Measurements from ENCODE around the gene CALHM3. TPM values are rescaled to one million over a fixed set of nuclear protein-coding genes. Genes with fewer than 3 reads are reported as not detected.

The CALHM3 gene
- total and polyA plus RNA-seq, 2 experiments from 2014 or later: 0.14 to 0.19 TPM

- TF ChIP-seq ETS1 (IDR thresholded peaks at IDR 0.05): no peak
Measured at GRCh38 chr10:103481974-103482531, 3.0 kb upstream of the CALHM3 start (continued).

GRCh38 chr10:103480521-103480920, 1.5 kb upstream of the CALHM3 start:
- Histone ChIP-seq H2AFZ (no peak overlapping the region), H3K36me3 (ENCODE audit: insufficient read depth) (no peaks in the 10 kb centered on the region), H3K27me3 (ENCODE audit: insufficient read depth) (no peaks in the 10 kb centered on the region), H3K79me2 (replicated peaks; ENCODE audit: insufficient read depth) (no peaks in the 10 kb centered on the region), H3K4me3 (no peak overlapping the region), H4K20me1 (replicated peaks; ENCODE audit: insufficient read depth) (no peaks in the 10 kb centered on the region), H3F3A (replicated peaks; ENCODE audit: low read depth) (no peaks in the 10 kb centered on the region), H3K9me2 (ENCODE audit: insufficient read depth) (no peaks in the 10 kb centered on the region), H3K4me1 (ENCODE audit: insufficient read depth) (no peaks in the 10 kb centered on the region), H3K27ac (ENCODE audit: low read depth) (no peak overlapping the region), H3K4me2 (no peak overlapping the region)
- TF ChIP-seq EZH2phosphoT487 (IDR thresholded peaks at IDR 0.05; ENCODE audit: unreplicated experiment) (no peak), REST (IDR thresholded peaks at IDR 0.05; ENCODE audit: unreplicated experiment) (no peak), POLR2AphosphoS5 (IDR thresholded peaks at IDR 0.05; ENCODE audit: low read depth) (no peak), JUNB (IDR thresholded peaks at IDR 0.05; ENCODE audit: unreplicated experiment) (no peak), EZH2 (IDR thresholded peaks at IDR 0.05; ENCODE audit: low read depth, unreplicated experiment) (no peak), CREB1 (CRISPR knock-in tag; IDR thresholded peaks at IDR 0.05; ENCODE audit: low read depth) (no peak), CTCF (conservative IDR thresholded peaks at IDR 0.05; ENCODE audit: low read depth in 2 of 2) (no peak)
- ATAC-seq (no peak), DNase-seq (ENCODE audit: low spot score) (no peak)
- no peaks in the 10 kb centered on the region for H3K9me3 Mint-ChIP-seq
- H3K4me1 Mint-ChIP-seq: peaks cover 15% of the 10 kb centered on the region
- H3K27me3 Mint-ChIP-seq (ENCODE audit: insufficient read depth, low read depth, poor library complexity): peaks cover 9% of the 10 kb centered on the region
- no peak overlapping the region for H3K4me3 Mint-ChIP-seq
- no peak overlapping the region for H3K27ac Mint-ChIP-seq
- no peaks in the 10 kb centered on the region for H3K36me3 Mint-ChIP-seq (ENCODE audit: low read depth)

All from GM23338 (cell line).